GM21367 (cell line): ENCODE data around the gene MSL3B.

ENCODE experiments used
- ATAC-seq: cut with Tn5 transposase; IDR thresholded peaks from one replicate; pipeline ENCODE4 v1.9.1; 2021; ENCODE audit not compliant: unreplicated experiment

The MSL3B gene

DNA sequence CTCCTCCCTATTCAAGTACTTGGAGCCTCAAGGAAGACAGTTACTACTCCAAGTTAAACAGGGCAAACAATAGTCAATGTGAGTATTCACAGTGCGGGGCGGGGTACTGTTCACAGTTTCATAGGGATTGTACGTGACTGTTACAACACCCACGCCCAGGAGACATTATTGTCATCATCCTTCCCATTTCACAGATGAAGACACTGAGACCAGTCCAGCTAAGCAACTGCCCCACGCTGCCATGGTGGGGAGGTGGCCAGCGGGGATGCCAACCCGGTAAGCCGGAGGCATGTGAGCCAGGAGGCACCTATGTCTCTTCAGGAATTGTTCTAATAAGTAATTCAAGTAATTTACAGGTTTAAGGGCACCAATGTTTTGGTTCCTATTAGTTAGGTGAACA is 14.8 kb downstream of the MSL3B start:
- no peak for ATAC-seq

DNA sequence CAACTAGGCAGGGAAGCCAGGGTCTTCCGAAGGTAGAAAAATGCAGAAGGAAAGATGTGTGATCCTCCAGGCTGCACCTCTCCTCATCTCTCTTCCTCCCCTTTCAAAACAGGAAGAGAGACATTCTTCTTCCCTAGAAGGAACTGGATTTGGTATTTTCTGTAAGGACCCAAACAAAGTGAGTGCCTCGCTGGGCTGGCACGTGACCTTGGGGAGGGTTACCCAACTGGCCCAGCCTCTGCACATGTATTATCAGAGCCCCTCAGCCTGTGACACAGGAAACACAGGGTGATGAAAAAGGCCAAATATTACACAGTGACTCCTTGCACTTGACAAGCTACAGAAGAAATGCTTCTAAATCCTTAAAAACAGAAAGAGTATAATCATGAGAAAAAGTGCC is 16.1 kb downstream of the MSL3B start:
- no peak for ATAC-seq

DNA sequence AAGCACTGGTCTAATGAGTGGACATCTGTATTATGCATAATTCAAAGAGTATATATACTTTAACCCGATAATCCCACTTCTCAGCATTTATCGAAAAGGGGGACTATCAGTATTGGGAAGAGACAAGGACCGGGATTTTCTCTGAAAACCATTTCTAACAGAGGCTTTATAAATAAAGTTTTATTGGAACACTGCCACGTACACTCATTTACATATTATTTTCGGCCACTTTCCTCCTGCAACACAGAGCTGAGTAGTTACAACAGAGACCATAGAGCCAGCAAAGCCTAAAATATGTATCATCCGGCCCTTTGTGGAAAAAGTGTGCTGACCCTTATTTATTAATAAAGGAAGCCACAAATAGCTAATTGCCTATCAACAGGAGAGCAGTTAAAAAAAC is 17.0 kb downstream of the MSL3B start:
- ATAC-seq = no peak

DNA sequence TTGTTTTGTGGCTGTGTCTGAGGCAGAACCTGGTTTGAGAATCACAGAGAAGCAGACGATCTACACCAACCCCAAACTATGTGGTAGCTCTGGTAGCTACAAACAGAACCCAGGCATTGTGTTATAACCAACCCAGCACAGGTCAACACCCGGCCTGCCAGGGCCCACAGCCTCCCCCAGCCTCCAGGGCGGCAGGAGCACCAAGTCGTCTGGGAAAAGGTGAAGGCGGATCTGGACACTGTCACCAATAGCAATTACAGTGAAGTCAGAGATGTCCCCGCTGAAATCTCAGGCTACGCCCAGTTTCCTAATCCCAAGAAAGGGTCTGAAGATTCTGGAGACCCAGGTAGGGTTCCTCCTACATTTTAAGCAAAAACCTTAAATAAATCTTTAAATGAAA is 17.4 kb downstream of the MSL3B start:
- no peak for ATAC-seq

DNA sequence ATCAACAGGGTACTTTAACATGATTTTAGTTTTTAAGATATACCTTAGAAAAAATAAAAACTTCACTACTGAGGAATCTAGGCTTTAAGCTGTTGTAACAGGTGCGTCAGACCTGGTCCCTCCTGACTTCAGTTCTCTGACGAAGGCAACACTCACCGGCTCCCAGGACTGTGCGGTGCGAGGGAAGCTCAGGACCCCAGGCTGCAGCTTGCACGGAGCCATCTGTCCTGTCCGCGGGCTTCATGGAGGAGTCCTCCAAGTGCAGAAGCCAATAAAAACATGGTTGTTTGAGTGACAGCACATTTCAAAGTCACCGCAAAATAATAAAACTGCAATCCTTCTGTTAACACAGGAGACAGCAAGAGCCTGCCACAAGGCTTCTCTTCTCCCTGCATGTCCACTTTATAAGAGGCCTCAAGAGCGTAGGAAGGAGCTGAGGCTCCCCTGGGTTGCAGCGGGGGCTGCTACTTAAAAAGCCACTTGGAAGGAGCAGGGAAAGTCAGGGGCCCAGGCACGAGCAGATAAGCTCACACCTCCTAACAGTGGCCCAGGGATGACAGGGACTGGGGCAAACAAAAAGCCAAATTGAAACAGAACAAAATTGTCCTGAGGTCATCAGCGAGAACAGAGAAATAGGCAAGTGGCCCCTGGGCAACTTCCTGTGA is 18.4 kb downstream of the MSL3B start:
- ATAC-seq = no peak

DNA sequence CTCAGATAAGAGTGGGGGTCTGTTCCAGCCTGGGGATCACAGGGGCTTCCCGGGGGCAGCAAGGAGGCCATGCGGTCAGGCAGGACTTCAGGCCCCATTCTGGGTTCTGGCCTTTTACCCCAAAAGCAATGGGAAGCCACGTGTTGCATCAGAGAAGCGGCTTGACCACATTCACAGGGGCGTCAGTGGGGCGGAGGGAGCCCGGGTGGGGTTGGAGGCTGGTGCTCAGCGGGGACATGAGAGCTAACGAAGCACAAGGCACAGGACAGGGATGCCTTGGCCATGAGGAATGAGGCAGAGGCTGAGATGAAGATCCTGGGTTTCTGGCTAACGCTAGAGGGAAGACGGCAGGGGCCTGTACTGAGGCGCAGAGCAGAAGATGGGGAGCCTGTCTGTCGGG is 19.9 kb downstream of the MSL3B start:
- no peak for ATAC-seq

DNA sequence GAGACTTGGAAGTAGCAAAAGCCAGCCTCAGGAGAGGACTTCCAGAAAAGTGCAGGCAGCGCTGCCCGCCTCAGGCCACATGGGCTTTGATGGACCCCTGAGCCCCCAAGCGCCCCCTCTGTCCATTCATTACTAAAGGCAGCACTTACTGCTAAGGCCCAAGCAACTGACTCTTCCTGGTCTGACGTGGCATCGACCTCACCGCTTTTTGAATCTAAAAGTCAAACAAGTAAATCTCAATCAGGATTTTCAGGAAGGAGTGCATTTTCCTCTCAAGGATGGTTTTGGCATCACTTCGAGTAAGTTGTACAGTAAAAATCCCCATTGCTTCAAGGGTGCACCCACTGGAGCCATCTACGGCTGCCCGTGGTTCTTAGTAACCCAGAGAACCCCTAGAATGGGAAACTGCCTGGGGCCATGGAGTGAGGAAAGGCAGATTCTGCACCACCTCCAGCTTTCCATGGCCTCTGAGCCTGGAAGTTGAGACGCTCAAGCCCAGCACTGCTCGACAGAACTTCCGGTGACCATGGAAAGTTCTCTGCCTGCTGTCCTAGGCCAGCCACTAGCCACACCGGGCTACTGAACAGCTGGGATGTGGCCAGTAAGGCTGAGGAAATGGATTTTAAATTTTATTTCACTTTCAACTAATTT is 20.8 kb downstream of the MSL3B start:
- ATAC-seq = no peak

DNA sequence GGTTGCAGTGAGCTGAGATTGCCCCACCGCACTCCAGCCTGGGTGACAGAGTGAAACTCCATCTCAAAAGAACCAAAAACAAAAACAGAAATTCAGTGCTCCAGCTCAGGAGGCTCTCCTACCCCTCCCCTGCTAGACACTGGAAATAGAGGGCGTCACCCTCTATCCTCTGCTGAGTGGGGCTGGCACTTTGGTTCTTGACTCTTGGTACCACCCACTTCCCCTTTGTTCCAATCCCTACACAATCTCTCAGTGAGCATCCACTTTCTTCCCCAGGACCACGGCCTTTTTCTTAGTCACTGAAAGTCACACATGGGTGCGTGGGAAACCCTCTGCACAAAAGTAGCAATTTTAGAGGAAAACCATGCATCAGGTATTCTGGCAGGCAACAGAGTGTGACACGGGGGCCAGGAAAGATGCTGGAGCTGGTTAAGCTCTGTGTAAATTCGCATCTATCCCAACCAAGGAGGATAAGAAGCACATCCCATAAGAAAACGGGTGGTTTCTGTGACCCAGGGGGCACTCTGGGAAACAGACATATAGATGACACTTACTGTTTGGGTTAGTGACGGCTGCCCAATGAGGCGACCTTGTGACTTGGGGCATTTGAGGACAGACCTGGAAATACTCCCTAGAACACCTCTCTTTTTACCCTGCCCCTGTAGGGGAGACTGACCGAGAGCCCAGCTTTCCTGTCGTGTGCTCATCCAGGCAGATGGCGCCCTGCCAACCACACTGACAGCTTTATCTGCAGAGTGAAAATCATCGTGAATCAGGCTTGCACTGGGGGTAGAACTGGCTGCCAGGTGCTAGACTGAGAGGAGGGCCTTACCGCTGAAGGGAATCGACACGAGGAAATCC is 21.6 kb downstream of the MSL3B start:
- no peak for ATAC-seq

DNA sequence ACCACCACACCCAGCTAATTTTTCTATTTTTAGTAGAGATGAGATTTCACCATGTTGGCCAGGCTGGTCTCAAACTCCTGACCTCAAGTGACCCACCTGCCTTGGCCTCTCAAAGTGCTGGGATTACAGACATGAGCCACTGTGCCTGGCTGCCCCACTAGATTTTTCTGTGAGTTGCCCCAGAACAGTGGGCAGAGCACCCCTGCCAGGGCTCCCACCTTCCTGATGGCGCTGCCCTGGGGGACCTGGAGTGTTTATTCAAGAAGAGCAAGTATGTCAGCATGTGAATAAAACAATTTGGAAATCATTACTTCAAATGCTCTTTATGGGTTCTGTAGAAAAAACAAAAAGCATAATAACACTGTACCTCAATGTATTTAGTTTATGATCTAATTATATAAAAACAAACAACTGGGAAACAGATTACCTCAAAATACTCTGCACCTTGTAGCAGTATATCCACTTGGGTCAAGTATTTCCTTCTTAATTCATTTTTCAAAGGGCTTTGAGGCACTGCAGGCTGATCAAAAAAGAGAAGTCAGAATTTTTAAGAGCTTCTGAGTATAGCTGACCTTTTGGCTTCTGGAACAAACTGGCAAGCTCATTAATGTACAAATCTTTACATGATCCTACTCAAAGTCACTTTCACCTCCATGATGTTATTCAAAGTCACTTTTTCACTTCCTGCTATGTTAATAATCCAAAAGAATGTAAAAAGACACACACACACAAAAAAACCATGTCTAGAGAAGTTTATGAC is 22.7 kb downstream of the MSL3B start:
- no peak for ATAC-seq

DNA sequence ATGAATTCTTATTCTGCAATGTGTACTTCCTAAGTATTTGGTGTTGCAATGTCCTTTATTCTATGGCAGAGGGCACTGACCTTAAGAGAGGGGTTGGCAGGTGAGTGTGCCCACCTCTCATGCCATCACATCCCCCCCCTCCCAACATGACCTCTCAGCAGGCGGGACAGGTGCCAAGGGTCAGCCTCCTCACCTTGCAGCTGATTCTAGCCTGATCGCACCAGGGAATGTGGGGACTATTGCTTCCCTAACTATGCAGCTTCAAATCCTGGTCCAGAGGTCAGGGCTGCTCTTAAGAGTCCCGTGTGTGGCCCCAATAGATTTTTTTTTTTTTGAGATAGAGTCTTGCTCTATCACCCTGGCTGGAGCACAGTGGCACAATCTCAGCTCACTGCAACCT is 23.4 kb downstream of the MSL3B start:
- ATAC-seq = no peak

DNA sequence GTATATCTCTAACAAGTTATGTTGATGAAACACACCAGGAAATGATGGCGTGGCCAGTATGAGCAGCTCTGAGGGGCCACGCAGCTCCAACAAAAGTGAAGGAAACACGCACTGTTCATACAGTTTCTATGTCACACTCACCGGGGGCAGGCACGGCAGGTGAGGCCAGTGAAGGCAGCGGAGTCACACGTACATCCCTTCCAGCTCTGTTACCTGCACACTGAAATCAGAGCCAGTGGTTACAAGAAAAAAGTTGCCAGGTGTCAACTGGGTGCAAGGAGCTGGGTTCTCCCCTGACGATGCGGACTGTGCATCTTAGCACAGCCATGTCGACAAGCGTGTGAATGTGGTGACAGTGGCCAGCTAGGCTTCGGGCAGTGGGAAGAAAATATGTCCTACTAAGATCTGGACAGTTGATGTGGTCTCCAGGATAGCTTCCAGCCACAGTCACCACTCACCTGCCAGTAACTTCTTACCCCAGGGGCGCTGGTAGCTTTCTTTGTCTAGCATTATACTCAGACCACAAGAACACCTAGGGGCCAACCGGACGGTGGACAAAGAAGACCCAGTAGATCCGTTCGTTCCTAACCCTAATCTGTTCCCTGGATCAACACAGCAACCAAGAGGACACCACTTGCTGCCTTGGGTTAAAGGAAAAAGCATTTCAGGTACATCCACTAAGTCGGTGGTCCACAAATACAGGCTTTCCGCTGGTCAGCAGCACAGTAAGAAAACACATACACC is 23.9 kb downstream of the MSL3B start:
- no peak for ATAC-seq

DNA sequence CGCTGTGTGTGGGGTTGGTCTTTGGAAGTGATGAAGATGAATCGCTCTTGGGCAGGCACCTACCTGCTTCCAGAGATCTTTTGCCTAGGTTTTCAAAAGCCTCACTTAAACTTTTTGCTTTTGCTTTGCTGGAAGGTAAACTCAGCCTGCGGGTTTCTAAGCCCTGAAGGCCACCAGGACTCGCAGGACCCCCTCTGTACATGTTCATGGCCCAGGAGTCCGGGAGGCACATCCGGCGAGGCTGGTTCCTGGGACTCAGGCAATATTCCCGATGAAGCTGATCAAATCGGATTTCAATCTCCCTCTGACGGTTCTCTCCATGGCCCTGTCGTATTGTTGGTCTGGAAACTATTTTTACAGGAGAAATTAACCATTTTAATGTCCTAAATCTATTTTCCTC is 27.0 kb downstream of the MSL3B start:
- no peak for ATAC-seq

DNA sequence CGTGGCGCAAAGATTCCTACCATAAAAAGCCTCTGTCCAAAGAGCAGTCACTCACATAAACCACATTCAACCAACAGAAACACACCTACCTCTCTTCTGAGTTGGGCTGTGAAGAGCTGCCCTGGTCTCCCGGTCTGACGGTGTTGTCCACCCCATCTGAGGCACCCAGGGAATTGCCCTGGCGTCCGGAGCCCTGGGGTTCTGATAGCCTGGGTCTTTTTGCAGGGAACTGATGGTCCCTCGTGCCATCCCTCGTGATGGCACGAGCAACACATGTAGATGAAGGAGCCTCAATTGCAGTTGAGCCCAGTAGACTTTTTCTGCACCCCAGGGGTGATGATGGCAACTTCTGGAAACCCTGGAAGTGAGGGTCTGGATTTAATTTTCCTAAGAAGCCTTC is 27.7 kb downstream of the MSL3B start:
- ATAC-seq = no peak

DNA sequence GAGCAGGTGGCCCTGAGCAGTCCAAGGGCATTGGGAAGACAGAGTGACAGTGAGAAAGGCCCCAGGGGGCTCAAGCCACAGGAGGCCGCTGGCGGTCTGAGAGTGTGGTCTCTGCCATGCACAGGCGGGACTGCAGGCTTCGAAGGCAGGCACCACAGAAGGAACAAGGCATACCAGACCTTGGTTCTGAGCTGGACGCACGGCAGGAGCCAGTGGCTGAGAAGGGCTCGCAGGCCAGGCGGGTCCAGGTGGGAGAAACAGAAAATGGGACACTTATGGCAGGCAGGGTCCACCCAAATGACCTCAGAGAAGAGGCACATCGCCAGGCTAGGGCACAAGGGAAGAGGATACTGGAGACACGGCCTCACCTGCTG is 28.8 kb downstream of the MSL3B start:
- no peak for ATAC-seq

DNA sequence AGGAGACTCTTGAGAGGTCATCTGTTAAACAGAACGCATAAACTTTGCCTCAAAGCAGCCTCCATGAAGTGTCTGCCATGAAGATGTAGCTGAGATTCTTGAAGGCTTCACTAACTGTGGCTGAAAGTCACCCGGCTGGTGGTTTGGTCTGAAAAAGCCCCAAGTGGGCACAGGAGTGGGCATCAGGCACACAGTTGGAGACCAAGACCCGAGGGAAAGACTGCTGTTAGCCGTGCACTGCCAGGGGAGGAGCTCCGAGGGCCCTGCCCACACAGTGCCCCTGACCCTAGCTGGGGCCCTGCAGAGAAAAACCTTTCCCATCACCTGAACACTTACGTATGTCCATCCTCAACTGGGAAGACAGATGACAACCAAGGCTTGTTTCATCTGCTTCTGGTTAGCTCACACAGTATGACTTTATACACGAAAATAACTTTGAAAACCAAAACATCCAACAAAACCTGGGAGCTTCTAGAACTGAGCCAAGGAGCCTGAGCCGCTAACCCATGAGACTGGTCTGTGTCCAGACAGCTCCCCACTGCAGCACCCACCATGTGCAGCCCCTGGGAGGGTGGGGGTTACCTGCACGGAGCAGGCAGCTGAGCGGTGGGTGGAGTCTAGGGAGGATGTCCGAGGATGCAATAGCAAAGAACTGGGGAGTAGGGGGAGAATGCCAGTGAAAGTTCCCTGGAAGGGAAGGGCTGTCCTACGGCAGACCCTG is 29.3 kb downstream of the MSL3B start:
- ATAC-seq = no peak

DNA sequence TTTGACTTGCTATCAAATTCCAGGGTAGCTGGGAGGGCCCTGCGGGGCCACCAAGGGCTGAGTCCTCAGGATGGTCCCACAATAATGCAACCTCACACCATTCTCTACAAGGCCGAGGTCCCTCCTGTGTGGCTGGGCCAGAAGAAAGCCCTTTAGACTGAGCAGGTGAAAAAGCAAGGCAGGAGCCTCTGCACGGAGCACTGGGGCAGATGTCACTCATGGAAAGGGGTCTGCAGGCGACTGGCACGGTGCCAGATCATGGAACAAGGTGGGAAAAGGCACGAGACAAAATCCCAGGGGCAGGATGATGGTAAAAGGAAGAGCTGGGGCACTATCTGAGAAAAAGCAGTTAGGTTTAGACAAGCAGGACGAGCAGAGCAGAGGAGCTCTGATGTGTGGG is 29.9 kb downstream of the MSL3B start:
- ATAC-seq = no peak

DNA sequence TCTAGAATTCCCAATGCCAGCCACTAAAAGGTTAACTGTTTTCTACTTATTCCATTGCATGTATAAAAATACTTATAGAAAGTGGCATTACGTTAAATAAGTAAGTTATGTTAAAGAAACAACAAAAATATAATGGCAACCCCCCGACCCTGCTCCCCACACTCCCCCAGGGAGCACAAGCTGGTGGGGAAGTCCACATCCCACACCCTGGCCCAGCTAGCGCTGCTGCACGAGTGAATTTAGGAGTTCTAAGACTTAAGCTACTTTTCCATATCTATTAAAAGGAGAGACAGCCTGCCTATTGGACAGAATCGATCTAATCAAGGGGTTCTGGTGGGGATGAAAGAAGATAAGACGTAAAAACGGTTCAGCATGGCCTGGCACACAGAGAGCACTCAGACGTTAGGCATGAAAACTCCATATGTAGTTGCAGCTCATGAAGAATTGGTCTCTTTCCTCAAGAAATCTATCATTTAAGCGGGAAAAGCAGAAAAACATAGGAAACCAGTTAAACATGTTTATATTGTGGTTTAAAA is 30.4 kb downstream of the MSL3B start:
- no peak for ATAC-seq

DNA sequence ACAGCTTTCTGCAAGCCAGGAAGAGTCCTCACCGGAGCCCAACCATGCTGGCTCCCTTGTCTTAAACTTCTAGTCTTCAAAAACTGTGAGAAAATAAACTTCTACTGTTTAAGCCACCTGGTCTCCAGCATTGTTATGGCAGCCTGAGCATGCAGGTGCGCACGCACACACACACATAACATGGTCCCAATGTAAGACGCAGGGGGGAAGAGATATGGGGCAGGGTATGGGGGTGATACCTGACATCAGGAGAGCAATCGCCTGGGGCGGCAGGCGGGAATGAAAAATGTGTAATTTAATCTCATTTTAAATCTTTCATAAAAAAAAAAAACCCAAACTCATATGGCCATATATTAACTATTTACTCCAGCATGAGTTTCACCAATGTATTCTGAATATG is 31.8 kb downstream of the MSL3B start:
- no peak for ATAC-seq

DNA sequence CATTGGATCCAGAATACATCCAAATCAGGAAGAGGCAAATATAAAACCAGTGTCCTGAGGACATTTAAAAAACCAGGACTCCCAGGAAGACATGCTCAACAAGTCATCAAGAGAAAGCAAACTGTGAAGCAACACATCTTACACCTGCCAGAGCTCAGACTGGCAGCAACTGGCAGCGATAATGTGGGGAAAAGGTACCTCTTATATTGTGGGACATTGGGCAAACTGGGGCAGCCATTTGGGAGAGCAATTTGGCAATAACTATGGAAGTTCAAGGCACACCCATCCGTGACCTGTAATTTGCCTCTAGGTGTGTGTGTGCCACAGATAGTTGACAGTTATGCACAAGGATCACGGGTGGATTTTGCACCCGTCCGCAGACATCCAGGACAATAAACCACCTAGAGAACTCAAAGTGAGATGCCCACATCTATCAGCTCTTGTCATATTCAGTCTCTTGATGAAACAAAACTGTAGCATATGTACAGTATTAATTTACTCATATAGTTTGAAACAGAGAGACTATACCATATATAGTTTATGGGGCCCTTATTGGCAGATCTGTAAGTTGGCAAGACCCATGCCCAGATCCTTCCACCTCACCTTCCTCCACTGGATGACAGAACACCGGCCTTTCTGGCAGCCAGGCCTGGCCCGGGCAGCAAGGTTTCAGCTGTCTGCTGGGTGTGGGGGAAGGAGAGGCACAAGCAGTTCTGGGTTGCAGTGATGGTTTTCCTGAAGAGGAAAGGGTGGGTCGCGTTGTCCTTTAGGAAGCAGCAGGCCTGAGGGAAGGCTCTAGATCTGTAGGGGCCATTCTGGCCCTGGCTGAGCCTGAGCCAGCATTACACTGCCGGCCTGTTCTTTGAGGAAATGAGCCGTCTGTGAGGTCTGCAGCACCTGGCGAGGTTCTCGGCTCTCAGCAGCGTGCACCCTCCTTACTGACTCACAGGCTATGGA is 32.7 kb downstream of the MSL3B start:
- no peak for ATAC-seq
